ENCODE results near the gene SEMA3A. TPM values are rescaled to one million over a fixed set of nuclear protein-coding genes. Genes with fewer than 3 reads are reported as not detected.

SEMA3A gene
- total and polyA plus RNA-seq, 7 donors: 0.05 to 0.79 (median 0.32) TPM

DNA sequence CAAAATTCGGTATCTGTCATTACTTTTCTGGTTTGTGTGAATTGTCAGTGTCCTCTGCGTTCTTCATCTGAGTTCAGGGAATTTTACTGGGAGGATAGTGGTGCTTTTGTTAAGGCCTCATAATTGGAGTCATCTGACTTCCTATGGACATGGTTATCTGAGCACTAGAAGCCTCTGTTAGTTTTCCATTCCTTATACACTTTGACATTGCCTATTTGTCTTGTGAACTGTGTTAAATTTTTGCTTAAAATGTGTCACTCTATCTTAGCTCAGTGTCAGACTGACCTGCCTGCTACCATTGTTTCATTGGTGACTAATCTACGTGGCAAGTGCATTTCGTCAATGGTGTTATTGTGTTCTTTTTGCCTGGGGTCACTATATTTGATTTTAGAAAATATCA lies 253.3 kb downstream of the SEMA3A start:
- H3K9me3 ChIP-seq: no peaks in the 10 kb centered on the region
- TF ChIP-seq, protein P1, sequence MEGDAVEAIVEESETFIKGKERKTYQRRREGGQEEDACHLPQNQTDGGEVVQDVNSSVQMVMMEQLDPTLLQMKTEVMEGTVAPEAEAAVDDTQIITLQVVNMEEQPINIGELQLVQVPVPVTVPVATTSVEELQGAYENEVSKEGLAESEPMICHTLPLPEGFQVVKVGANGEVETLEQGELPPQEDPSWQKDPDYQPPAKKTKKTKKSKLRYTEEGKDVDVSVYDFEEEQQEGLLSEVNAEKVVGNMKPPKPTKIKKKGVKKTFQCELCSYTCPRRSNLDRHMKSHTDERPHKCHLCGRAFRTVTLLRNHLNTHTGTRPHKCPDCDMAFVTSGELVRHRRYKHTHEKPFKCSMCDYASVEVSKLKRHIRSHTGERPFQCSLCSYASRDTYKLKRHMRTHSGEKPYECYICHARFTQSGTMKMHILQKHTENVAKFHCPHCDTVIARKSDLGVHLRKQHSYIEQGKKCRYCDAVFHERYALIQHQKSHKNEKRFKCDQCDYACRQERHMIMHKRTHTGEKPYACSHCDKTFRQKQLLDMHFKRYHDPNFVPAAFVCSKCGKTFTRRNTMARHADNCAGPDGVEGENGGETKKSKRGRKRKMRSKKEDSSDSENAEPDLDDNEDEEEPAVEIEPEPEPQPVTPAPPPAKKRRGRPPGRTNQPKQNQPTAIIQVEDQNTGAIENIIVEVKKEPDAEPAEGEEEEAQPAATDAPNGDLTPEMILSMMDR (IDR thresholded peaks at IDR 0.05): no peak
- WGBS, 3 donors: 91 to 95% (median 92%) methylated on average over 4 of the region's 4 CpGs
- no peaks in the 10 kb centered on the region for H3K4me1 ChIP-seq
- no peaks in the 10 kb centered on the region for H3K36me3 ChIP-seq (ENCODE audit: insufficient read depth in 1 of 2, low read depth in 1 of 2)
- DNase-seq: no peak
- intact Hi-C loops (cut with DNase I): no loop called here
- H3K4me3 ChIP-seq: no peak overlapping the region
- H3K27ac ChIP-seq: no peak overlapping the region
- H3K27me3 ChIP-seq (ENCODE audit: insufficient read depth in 3 of 3, low read length in 2 of 3): no peaks in the 10 kb centered on the region
- ATAC-seq: no peak

- Histone ChIP-seq H3K27me3 (ENCODE audit: insufficient read depth in 3 of 3, low read length in 2 of 3) (no peaks in the 10 kb centered on the region), H3K4me1 (no peaks in the 10 kb centered on the region), H3K27ac (no peak overlapping the region), H3K4me3 (no peak overlapping the region), H3K36me3 (ENCODE audit: insufficient read depth in 1 of 2, low read depth in 1 of 2) (no peaks in the 10 kb centered on the region), H3K9me3 (no peaks in the 10 kb centered on the region)
- no peak for DNase-seq
- intact Hi-C loops (cut with DNase I): loop anchor here in 1 of 2 donors (2.0 kb wide), 1 partner anchor 1085 kb away; no protein-coding TSS in a partner anchor
- ATAC-seq: no peak
- TF ChIP-seq, protein P1 (IDR thresholded peaks at IDR 0.05): no peak
- WGBS, 3 donors: 88 to 92% (median 88%) methylated on average over 8 of the region's 8 CpGs
Observed at GRCh38 chr7:83937930-83938329, 256.7 kb downstream of the SEMA3A start.

DNA sequence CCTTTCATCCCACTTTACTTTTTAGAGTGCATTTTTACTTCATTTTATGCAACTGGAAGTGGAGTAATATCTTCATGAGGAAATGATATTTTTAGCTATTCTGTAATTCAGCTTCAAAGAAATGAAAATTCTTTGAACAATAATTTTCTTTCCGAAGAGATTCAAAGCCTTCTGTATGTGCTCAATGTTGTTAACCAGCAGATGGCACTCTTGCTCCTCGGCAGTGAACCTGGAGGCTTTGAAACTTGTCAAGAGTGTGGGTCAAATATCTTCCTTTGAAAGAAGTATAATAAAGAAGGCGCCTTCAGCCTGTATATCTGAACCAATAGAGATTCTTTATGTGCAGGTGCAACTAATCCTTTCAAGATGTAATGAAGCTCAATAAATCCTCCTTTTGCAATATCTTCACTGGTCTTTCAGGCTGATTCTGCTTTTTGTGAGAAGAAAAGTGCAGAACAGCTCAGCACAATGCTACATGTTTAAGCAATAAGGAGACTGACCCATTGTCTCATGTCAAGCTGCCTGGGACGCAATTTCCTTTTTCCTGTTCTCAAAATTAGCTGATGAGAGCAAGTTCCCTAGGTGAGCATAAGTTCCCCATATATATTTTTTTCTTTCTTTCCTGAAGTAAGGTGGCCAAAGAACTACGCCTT lies 258.4 kb downstream of the SEMA3A start:
- ATAC-seq: peak in 2 of 4 donors; percentile 51 to 63
- no peak overlapping the region for H3K27ac ChIP-seq

GRCh38 chr7:83934118-83934734 lies 260.4 kb downstream of the SEMA3A start:
- ATAC-seq (no peak), DNase-seq (no peak)
- H3K27ac ChIP-seq: no peak overlapping the region
- no peaks in the 10 kb centered on the region for H3K9me3 ChIP-seq
- H3K27me3 ChIP-seq (ENCODE audit: insufficient read depth in 3 of 3, low read length in 2 of 3): no peaks in the 10 kb centered on the region
- no peaks in the 10 kb centered on the region for H3K4me1 ChIP-seq
- H3K36me3 ChIP-seq (ENCODE audit: insufficient read depth in 1 of 2, low read depth in 1 of 2): no peaks in the 10 kb centered on the region
- TF ChIP-seq, protein P1 (IDR thresholded peaks at IDR 0.05): no peak
- 68 to 90% (median 85%) methylated on average over 1 of the region's 1 CpG for WGBS, 3 donors
- intact Hi-C loops (cut with DNase I): no loop called here
- H3K4me3 ChIP-seq: no peak overlapping the region

More for the DNA sequence above, 258.4 kb downstream of the SEMA3A start:
- intact Hi-C loops (cut with DNase I): loop anchor here in 1 of 2 donors (2.0 kb wide), 1 partner anchor 1087 kb away; no protein-coding TSS in a partner anchor
- DNase-seq: peak; percentile 14 to 54
- 40 to 46% (median 40%) methylated on average over 5 of the region's 5 CpGs for WGBS, 3 donors
- no peaks in the 10 kb centered on the region for H3K4me1 ChIP-seq
- H3K4me3 ChIP-seq: no peak overlapping the region
- H3K36me3 ChIP-seq (ENCODE audit: insufficient read depth in 1 of 2, low read depth in 1 of 2): no peaks in the 10 kb centered on the region
- no peaks in the 10 kb centered on the region for H3K27me3 ChIP-seq (ENCODE audit: insufficient read depth in 3 of 3, low read length in 2 of 3)
- TF ChIP-seq, protein P1 (IDR thresholded peaks at IDR 0.05): peak; percentile 74
- no peaks in the 10 kb centered on the region for H3K9me3 ChIP-seq

Data from psoas muscle (tissue), 8 donors.